Measurements from ENCODE around the gene AKAP6. TPM values are rescaled to one million over a fixed set of nuclear protein-coding genes. Genes with fewer than 3 reads are reported as not detected.

Gene AKAP6
- polyA plus RNA-seq, 1 donor, result 8.5 TPM

DNA sequence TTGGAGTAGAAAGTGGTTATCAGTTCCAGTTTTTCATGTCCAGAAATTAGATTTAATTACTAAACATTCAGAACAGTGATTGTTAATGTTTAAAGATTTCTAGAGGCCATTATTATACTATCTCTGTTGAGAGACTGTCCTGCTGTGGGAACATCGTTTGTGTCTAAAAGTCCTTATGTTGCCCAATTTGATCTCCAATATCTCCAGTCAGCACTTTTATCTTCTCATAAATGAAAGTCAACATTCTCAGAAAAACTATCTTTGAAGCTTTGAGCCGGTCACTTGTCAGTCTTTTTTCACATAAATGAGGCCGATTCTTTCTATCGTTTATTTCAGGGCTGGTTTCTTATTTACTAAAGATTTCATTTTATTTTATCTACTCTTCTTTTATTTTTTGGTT, 518.8 kb downstream of the AKAP6 start:
- no peak for DNase-seq
- no peak overlapping the region for H3K4me3 ChIP-seq (ENCODE audit: low read length)
- no peak overlapping the region for H3K27ac ChIP-seq (ENCODE audit: low read length)
- no peaks in the 10 kb centered on the region for H3K9me3 ChIP-seq (ENCODE audit: control insufficient read depth, low read depth, low read length)
- WGBS (ENCODE audit: insufficient coverage, low lambda C conversion rate), result 92% methylated on average over 4 of the region's 4 CpGs
- H3K4me1 ChIP-seq (ENCODE audit: control insufficient read depth, insufficient read depth, low read length), result no peaks in the 10 kb centered on the region
- H3K36me3 ChIP-seq (ENCODE audit: control insufficient read depth, insufficient read depth, low read length), result no peaks in the 10 kb centered on the region
- no peaks in the 10 kb centered on the region for H3K27me3 ChIP-seq (ENCODE audit: control insufficient read depth, insufficient read depth, low read length)

DNA sequence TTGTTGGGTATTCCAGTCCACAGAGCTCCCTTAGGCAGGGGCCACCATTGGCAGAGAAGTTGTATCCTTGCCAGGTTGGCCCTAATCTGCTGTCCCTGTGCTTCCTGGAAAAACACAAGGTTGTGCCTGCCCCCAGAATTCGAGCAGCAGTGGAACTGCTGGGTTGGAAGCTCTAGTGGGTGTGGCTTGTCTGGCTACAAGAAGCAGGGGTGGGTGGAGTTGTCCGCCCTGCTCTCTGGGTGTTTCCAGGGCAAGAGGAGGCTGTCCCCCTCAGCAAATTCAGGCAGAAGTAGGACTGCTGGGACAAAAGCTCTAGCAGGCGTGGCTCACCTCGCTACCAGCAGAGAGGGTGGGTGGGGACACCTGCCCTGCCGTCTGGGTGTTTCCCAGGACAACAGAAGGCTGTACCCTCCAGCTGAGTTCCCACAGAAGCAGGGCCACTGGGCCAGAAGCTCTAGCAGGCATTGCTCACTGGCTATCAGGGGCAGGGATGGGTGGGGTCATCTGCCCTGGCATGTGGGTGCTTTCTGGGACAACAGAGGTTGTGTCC, 536.8 kb downstream of the AKAP6 start:
- Histone ChIP-seq H3K36me3 (ENCODE audit: control insufficient read depth, insufficient read depth, low read length) (no peaks in the 10 kb centered on the region), H3K4me1 (ENCODE audit: control insufficient read depth, insufficient read depth, low read length) (no peaks in the 10 kb centered on the region), H3K9me3 (ENCODE audit: control insufficient read depth, low read depth, low read length) (no peaks in the 10 kb centered on the region), H3K27me3 (ENCODE audit: control insufficient read depth, insufficient read depth, low read length) (no peaks in the 10 kb centered on the region), H3K27ac (ENCODE audit: low read length) (no peak overlapping the region), H3K4me3 (ENCODE audit: low read length) (no peak overlapping the region)
- no peak for DNase-seq
- WGBS (ENCODE audit: insufficient coverage, low lambda C conversion rate), result no CpG with 5 or more reads among the region's 5 CpGs

DNA sequence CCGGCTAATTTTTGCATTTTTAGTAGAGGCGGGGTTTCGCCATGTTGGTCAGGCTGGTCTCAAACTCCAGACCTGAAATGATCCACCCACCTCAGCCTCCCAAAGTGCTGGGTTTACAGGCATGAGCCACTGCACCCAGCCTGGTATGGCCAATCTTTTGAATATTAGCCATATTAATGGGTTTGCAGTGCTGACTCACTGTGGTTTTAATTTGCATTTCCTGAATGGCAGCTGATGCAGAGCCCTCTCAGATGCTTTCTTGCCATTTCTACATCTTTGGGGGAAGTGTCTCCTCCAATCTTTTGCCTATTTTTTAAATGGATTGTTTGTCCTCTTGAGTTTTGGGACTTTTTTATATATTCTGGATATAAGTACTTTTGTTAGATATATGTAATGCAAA, 554.1 kb downstream of the AKAP6 start:
- no peak for DNase-seq
- H3K36me3 ChIP-seq (ENCODE audit: control insufficient read depth, insufficient read depth, low read length), result no peaks in the 10 kb centered on the region
- H3K27ac ChIP-seq (ENCODE audit: low read length), result no peak overlapping the region
- no peak overlapping the region for H3K4me3 ChIP-seq (ENCODE audit: low read length)
- no CpG with 5 or more reads among the region's 3 CpGs for WGBS (ENCODE audit: insufficient coverage, low lambda C conversion rate)
- H3K4me1 ChIP-seq (ENCODE audit: control insufficient read depth, insufficient read depth, low read length), result no peaks in the 10 kb centered on the region
- H3K9me3 ChIP-seq (ENCODE audit: control insufficient read depth, low read depth, low read length), result no peaks in the 10 kb centered on the region
- H3K27me3 ChIP-seq (ENCODE audit: control insufficient read depth, insufficient read depth, low read length), result no peaks in the 10 kb centered on the region

Other genes with a start within 250 kb of the AKAP6 start
- gene RNU6-7, start 127.3 kb upstream of the AKAP6 start, polyA plus RNA-seq, result not detected
- not detected for gene RNU6-8, start 126.0 kb upstream of the AKAP6 start, polyA plus RNA-seq

All from large intestine (tissue), 3 donors.